HG03575 (cell line): ENCODE data around the gene FNIP2.
"Not testable (repeated sequence)": the region's sequence is repeated elsewhere in the genome, so short reads cannot be mapped to it uniquely, and the experiment has no call there.

Source experiments
- ATAC-seq: cut with Tn5 transposase; IDR thresholded peaks from one replicate; pipeline ENCODE4 v1.9.1; 2021; ENCODE audit not compliant: unreplicated experiment, insufficient number of reproducible peaks, low FRiP score; ENCODE audit errors: extremely low read depth

Gene FNIP2

DNA sequence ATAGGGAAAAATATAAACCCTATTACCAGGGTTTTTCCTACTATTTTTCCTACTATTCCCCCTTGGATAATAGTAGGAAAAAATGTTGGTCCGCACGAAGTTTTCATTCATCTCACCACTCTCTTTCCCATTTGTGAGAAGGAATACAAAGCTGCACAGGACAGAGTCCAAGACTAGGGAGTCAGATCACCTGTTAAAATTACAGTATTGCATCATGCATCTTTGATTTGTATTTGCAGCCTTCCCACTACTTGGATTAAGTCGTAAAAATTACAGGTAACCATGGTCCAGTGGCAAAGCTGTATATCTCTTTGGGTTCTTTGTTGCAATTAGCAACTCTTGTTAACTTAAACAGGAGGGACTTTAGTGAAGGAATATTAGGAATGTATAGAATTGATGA lies 121.5 kb downstream of the FNIP2 start:
- no peak for ATAC-seq

DNA sequence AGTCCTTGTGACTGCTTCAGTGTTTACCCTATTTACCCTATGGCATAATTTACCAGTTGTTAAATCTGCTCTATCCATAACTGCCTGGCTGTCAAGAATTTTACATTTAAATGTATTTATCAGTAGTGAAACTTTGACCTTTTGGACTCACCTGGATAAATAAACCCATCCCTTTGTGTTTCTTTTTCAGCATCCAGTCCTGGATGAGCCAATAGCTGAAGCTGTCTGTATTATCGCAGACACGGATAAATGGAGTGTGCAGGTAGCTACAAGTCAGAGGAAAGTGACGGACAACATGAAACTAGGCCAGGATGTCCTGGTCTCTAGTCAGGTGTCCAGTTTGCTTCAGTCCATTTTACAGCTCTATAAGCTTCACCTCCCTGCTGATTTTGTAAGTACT lies 122.4 kb downstream of the FNIP2 start:
- no peak for ATAC-seq

DNA sequence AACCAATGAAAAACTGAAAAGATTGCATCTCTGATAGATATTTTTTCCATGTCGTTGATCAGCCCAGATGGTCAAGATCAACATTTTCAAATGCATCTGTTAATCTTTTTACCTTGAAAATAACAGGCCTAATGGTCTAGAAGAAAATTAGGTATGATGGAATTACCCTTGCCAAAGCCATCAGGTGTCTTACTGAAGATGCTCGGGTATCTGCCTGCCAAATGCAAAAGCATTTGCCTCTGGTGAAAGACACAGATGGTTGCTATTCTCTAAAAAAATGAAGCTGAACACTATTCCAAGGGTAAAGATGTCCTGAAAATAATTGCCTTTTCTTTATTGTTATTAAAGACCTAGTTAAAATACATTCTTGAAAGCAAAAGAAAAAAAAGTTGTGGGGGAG lies 126.0 kb downstream of the FNIP2 start:
- no peak for ATAC-seq

DNA sequence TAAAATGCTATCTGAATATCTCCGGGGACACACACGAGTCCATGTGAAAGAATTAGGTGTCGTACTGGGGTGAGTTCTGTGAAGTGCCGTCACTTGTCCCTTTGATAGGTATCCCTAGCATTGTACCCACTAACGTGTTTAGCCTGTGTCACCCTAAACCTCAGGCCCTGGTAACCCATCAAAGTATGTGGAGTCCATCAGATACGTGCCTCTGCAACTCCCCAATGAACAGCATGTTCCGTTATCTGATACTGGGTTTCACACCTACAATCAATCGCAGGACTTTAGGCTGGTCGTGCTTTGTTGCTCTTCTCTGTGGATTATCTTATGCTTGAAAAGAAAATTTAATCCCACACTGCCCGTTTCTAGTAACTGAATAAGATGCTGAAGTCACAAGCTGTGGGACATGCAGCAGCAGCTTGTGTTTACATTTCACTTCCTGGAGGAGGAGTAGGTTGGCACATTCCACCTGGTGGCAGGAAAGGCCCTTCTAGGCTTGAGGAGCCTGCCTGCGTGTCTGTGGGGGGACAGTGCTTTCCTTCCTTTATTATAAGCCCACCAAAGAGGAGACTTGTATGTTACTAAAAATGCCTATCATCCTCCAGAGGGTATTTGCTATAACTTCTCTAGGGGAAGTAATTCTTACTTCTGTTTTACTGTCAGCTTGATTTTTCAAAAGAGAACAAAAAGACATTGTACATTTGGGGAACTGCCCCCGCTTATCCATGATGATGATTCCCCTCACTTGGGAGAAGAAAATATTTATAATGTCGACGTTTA lies 127.2 kb downstream of the FNIP2 start:
- ATAC-seq = no peak

DNA sequence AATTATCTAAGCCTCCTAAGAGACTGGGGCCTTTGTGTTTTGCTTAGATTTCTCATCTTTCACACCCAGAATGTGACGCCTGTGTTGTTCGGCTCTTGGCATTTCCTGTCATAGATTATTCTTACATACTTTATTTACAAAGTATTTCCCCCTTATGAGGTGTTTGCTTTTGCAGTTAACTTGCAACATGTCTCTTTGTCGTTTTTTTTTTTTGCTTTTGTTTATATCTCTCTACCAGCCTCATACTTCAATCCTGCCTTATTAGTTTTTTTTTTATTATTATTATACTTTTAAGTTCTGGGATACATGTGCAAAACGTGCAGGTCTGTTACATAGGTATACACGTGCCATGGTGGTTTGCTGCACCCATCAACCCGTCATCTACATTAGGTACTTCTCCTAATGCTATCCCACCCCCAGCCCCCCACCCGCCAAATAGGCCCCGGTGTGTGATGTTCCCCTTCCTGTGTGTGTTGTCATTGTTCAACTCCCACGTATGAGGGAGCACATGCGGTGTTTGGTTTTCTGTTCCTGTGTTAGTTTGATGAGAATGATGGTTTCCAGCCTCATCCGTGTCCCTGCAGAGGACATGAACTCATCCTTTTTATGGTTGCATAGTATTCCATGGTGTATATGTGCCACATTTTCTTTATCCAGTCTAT lies 127.9 kb downstream of the FNIP2 start:
- ATAC-seq = not testable (repeated sequence)

DNA sequence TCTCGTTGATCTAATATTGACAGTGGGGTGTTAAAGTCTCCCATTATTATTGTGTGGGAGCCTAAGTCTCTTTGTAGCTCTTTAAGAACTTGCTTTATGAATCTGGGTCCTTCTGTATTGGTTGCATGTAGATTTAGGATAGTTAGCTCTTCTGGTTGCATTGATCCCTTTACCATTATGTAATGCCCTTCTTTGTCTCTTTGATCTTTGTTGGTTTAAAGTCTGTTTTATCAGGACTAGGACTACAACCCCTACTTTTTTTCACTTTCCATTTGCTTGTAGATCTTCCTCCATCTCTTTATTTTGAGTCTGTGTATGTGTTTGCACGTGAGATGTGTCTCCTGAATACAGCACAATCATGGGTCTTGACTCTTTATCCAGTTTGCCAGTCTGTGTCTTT lies 131.6 kb downstream of the FNIP2 start:
- ATAC-seq = not testable (repeated sequence)

DNA sequence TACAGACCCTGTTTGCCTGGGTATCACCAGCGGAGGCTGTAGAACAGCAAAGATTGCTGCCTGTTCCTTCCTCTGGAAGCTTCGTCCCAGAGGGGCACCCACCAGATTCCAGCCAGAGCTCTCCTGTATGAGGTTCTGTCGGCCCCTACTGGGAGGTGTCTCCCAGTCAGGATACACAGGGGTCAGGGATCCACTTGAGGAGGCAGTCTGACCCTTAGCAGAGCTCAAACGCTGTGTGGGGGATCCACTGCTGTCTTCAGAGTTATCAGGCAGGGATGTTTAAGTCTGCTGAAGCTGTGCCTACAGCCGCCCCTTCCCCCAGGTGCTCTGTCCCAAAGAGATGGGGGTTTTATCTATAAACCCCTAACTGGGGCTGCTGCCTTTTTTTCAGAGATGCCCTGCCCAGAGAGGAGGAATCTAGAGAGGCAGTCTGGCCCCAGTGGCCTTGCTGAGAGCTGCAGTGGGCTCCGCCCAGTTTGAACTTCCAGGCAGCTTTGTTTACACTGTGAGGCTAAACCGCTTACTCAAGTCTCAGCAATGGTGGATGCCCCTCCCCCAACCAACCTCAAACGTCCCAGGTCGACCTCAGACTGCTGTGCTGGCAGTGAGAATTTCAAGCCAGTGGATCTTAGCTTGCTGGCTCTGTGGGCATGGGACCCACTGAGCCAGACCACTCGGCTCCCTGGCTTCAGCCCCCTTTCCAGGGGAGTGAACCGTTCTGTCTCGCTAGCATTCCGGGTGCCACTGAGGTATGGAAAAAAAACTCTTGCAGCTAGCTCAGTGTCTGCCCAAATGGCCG lies 133.7 kb downstream of the FNIP2 start:
- not testable (repeated sequence) for ATAC-seq

DNA sequence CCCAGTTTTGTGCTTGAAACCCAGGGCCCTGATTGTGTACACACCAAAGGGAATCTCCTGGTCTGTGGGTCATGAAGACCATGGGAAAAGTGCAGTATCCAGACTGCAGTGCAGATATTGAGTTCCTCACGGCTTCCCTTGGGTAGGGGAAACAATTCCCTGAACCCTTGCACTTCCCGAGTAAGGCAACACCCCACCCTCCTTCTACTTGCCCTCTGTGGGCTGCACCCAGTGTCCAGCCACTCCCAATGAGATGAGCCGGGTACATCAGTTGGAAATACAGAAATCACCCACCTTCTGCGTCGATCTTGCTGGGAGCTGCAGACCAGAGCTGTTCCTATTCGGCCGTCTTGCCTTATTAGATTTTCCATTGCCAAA lies 134.2 kb downstream of the FNIP2 start:
- no peak for ATAC-seq

DNA sequence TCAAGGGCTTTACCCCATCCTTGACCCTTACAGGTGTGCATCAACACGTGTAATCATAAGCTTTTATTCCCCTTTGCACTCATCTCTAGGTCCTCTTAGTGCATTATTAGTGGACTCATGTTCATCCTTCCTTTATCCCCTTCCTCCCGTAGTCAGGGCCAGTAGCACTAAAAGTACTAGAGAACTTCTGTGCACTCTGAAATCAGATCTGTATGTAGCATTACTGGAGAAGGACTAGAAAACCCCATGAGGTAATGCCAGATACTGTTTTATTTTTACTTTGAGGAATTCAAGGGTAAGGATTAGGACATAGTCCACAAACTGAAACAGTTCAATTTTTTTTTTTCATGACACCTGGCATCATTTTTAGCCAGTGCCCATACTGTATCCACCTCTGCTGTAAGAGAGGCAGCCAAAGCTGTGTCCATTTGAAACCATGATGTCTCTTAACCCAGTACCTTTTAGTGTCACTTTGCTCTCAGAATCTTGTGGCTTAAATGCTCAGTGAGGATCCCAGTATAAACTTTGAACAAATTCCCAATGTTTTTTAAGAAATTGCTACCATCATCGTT lies 134.7 kb downstream of the FNIP2 start:
- ATAC-seq = no peak

DNA sequence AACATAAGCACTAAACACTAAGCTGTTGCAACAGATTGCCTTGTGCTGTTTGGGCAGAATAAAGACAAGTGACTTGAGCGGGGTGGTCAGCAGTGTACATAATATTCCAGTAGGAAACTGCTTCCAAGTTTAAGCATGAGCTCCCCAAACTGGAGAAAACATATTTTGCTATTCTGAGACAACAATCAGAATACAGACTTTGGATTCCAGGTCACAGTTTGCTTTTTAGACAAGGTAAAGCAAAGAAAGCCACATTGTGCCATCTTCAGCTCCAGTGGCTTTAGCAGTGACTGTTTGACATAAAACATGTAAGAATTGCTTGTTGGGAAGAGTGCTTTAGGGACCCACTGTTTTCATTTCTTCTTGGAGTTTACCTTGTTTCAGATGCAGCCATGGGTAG lies 136.0 kb downstream of the FNIP2 start:
- no peak for ATAC-seq

DNA sequence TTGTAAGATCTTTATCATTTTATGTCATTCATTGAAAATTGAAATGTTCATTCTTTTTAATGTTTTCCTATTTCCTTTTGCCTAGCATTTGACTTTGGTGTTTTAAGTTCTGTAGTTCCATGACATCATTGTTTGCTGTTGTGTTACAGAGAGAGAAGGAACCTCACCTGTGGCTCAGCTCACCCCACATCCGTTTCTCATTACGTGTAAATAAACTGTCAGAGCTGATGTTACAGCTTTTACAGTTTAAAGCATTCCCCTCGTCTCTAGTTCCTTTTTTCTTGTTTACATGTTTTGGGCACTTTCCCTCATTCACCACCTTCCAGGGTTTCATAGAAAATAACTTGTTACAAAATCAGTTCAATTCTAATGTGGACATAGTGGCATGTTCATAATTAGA lies 137.2 kb downstream of the FNIP2 start:
- no peak for ATAC-seq

DNA sequence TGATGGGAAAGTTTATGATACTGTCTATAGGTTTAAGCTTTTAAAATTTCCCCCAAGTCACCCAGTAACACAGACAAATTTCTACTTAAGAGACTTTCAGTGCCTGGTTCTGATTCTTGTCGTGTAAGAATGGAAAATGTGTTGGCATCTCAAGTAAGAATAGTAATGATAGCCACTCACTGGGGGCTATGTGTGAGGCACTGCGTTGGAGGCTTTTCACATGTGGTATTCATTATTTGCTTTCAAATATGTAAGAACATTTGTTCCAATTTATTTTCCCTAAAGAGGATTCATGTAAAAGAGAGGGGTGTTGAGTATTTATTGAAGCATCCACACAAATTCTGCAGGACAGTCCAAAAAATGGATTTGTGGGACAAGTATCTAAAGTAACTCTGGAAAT lies 143.6 kb downstream of the FNIP2 start:
- no peak for ATAC-seq

DNA sequence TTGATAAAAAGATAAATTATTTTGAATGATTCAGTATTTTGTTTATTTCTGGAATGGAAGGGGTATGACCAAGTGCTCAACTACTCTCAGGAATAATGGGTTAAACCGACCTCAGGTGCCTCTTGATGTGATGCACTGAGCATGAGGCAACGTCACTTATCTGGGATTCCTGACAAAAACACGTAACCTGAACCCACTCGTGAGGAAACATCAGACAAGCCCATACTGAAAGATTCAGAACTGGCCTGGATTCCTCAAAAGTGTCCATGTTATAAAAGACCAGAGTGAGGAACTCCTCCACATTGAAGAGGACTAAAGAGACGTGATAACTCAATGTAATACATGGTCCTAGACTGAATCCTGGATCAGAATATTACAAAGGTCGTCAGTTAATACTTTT lies 144.0 kb downstream of the FNIP2 start:
- ATAC-seq = no peak

DNA sequence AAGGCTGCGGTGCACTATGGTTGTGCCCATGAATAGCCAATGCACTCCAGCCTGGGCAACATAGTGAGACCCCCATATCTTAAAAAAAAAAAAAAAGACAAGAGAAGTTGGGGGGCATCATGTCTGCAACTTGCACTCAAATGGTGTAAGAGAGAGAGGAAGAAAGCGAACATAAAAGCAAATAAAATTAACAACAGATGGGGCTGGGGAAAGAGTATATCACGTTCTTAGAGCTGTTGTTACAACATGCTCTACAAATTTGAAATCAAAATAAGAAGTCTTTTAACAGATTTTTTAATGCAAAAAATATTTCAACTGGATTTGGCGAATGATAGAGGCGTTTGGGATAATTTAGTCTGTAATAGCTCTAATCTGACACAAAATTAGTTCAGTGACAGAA lies 144.9 kb downstream of the FNIP2 start:
- ATAC-seq = no peak

DNA sequence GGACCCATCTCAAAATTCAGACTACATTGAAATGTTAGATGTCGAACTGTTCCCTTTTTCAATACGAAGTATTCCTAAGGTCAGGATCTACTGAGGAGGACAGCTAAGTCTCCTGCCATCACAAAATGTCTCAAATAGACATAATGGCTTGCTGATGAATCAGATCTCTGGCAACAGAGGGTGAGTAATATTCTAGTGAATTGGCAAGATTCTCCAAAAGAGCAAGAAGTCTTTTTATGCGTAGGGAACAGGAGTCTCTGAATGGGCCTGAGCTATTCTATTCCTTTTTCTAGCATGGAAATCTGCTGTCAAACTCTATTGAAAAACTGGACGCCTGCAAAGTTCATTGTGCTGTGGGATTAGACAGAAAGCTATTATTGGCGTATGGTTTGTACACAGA lies 145.4 kb downstream of the FNIP2 start:
- no peak for ATAC-seq

DNA sequence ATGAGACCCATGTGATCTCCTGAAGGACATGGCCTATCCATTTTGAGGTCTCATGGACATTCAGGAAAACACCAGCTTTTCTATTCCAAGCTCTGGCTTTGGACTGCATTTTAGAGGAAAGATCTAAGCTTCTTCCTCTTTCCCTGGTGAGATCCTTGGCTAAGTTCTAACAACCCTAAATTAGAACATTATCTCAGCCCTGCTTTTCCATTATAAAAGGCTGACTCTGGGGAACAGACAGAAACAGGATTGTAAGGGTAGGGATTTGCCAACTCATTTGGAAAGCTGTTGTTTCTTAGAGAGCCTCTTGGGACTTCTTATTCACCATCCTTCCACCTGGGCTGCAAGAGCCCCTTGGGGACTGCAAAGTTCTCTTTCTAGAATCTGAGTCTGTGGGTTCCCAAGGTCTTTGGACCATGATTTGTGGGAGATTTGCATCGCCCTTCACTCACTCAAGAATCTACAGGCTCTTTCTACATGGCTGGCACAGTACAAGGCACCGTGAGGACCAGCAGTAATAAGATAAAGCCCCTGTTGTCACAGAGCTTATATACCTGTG lies 146.9 kb downstream of the FNIP2 start:
- ATAC-seq = no peak

DNA sequence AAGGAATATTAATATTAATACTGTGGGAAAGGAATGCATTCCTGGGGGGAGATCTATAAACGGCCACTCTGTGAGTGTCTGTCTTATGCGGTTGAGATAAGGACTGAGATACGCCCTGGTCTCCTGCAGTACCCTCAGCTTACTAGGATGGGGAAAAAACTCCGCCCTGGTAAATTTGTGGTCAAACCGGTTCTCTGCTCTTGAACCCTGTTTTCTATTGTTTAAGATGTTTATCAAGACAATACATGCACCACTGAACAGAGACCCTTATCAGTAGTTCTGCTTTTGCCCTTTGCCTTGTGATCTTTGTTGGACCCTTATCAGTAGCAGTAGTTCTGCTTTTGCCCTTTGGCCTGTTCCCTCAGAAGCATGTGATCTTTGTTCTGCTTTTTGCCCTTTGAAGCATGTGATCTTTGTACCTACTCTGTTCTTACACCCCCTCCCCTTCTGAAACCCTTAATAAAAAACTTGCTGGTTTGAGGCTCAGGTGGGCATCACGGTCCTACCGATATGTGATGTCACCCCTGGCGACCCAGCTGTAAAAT lies 151.7 kb downstream of the FNIP2 start:
- ATAC-seq = not testable (repeated sequence)

DNA sequence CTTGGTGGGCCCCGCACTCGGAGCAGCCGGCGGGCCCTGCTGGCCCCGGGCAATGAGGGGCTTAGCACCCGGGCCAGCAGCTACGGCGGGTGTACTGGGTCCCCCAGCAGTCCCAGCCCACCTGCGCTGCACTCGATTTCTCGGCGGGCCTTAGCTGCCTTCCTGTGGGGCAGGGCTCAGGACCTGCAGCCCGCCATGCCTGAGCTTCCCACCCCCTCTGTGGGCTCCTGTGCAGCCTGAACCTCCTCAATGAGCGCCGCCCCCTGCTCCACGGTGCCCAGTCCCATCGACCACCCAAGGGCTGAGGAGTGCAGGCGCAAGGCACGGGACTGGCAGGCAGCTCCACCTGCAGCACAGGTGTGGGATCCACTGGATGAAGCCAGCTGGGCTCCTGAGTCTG lies 158.9 kb downstream of the FNIP2 start:
- ATAC-seq = not testable (repeated sequence)

DNA sequence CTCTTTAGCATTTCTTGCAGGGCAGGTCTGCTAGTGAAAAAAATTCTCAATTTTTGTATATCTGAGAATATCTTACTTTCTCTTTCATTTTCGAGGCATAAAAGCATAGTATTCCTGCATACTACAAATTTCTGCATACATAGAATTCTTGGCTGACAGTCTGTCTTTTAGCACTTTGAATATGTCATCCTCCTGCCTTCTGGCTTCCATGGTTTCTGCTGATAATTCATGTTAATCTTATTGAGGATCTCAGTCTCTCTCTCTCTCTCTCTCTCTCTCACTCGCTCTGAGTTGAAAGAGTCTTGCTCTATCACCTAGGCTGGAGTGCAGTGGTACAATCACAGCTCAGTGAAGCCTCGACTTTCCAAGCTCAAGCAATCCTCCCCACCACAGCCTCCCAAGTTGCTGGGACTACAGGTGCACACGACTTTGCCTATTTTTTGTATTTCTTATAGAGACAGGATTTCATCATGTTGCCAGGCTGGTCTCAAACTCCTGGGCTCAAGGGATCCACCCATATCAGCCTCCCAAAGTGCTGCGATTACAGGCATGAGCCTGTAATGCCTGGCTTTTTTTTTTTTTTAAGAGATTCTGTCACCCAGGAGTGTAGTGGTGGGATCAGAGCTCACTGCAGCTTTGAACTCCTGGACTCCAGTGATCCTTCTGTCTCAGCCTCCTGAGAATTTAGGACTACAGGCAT lies 161.3 kb downstream of the FNIP2 start:
- no peak for ATAC-seq
